HUES6 (cell line): ENCODE results near the gene MYO1D.

Source experiments
- H3K27ac ChIP-seq: 2 replicates; pipeline ENCODE4 v1.7.0; 2013; ENCODE audit warnings: low read depth, mild to moderate bottlenecking, low read length, inconsistent platforms
- H3K27me3 ChIP-seq: 2 replicates; pipeline ENCODE4 v1.6.1; 2013; ENCODE audit warnings: low read length; ENCODE audit not compliant: control insufficient read depth, insufficient read depth
- H3K36me3 ChIP-seq: 2 replicates; pipeline ENCODE4 v1.6.1; 2013; ENCODE audit warnings: low read length; ENCODE audit not compliant: control insufficient read depth, insufficient read depth
- H3K4me1 ChIP-seq: 2 replicates; pipeline ENCODE4 v1.6.1; 2013; ENCODE audit warnings: low read length; ENCODE audit not compliant: control insufficient read depth, insufficient read depth
- H3K4me3 ChIP-seq: 2 replicates; pipeline ENCODE4 v1.5.1; 2013; ENCODE audit warnings: low read depth, low read length
- H3K9ac ChIP-seq: one replicate; pipeline ENCODE4 v1.6.1; 2013; ENCODE audit warnings: mild to moderate bottlenecking, low read length
- H3K9me3 ChIP-seq: 2 replicates; pipeline ENCODE4 v1.6.1; 2013; ENCODE audit warnings: low read depth, low read length; ENCODE audit not compliant: control insufficient read depth, insufficient read depth

Gene MYO1D

DNA sequence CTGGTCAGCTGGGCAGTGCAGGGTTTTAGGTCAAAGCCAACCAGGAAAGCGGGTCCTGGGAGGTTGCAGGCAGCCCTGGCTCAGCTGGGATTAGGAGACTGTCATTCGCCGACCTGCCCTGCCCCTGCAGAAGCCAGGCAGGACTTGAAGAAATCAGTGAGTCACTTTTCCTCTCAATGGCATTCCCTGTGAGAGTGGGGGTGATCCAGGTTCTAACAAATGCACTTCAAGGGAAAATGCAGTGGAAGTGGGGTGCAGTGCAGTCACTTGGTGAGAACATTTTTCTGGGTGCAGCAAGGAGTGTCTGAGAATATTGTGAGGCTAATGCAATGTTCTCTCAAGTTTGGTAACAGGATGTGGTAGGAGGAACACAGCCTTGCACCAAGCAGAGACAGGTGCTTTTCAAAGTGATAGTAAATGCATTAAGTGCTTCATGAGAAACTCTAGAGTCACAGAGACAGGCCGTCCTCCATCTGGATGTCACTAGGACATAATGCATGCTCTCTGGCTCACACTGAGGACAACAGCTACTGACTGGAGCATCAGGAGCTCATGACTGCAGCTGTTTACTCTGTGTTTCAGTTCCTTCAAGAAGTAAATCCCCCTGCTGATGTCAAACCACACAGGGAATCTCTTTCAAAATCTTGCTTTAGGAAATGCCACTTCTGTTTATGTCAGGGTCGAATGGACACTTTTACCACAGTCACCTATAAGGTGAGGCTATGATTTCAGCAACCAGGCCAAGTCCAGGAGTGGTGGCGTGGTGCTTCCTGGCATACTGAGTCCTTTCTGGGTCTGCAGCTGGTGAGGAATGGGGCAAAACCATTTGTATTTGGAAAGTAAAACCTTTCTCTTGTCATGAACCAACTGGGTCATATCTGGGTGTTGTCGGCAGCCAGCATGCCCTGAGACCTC is 373.4 kb downstream of the MYO1D start:
- Histone ChIP-seq H3K27me3 (no peaks in the 10 kb centered on the region), H3K9me3 (no peaks in the 10 kb centered on the region), H3K36me3 (no peaks in the 10 kb centered on the region), H3K9ac (no peak overlapping the region), H3K27ac (no peak overlapping the region), H3K4me3 (no peak overlapping the region), H3K4me1 (peaks cover 9% of the 10 kb centered on the region; the same call in 1 of the 2 replicates)

DNA sequence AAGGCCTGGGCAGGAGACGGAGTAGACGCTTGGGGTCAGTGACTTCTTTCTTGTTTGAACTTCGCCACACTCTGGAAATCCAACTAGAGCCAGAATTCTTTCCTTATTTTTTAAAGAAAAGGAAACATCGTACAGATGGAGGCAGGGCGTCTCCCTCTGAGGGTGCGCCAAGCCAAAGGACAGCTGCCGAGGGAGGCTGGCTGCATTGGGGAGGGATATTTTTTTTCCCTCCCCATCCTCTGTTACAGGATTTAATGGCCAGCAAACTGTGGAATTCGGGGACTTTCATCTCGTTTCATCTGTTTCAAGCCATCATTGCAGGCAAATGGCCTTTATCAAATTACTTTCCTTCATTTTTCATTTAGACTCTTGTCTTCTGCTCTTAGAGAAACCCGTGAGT is 374.2 kb downstream of the MYO1D start:
- H3K36me3 ChIP-seq, result no peaks in the 10 kb centered on the region
- no peak overlapping the region for H3K9ac ChIP-seq
- H3K9me3 ChIP-seq, result no peaks in the 10 kb centered on the region
- H3K27me3 ChIP-seq, result no peaks in the 10 kb centered on the region
- peaks cover 17% of the 10 kb centered on the region for H3K4me1 ChIP-seq
- H3K27ac ChIP-seq, result no peak overlapping the region
- H3K4me3 ChIP-seq, result no peak overlapping the region

DNA sequence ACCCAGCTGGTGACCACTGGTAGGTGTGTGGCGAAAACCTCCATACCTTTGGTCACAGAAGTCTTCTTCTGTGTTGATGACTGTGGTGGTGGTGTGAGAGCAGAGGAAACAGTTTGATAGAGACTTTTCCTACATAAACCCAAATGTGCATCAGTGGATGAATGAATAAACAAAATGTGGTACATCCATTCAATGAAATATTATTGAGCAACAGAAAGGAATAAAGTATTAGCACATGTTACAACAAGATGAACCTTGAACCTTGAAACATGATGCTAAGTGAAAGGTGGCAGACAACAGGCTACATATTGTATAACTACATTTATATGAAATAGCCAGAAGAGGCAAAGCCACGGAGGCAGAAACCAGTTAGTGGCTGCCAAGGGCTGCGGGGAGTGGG is 374.9 kb downstream of the MYO1D start:
- Histone ChIP-seq H3K4me3 (no peak overlapping the region), H3K27me3 (no peaks in the 10 kb centered on the region), H3K36me3 (no peaks in the 10 kb centered on the region), H3K27ac (no peak overlapping the region), H3K9ac (no peak overlapping the region), H3K9me3 (no peaks in the 10 kb centered on the region), H3K4me1 (peaks cover 20% of the 10 kb centered on the region)

DNA sequence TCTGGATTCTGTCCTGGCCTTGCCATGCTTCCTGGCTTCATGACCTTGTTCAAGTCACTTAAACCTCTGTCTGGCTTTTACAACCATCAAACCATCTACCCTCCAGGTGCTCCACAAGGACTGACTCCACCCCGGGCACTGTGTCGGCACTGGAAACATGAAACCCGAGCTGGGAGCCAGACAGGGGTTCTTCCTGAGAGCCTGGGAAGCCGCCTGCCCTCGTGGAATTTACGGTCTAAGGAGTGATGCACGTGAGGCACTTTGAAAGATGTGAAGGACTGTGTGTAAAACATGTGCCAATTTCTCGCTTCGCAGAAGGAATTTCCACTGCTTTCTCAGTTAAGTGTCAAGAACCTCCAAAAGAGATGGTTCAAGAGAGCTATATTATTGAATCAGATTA is 378.5 kb downstream of the MYO1D start:
- H3K9ac ChIP-seq, result no peak overlapping the region
- peaks cover 13% of the 10 kb centered on the region for H3K4me1 ChIP-seq
- H3K27me3 ChIP-seq, result no peaks in the 10 kb centered on the region
- no peak overlapping the region for H3K27ac ChIP-seq
- no peaks in the 10 kb centered on the region for H3K36me3 ChIP-seq
- H3K9me3 ChIP-seq, result no peaks in the 10 kb centered on the region
- no peak overlapping the region for H3K4me3 ChIP-seq

DNA sequence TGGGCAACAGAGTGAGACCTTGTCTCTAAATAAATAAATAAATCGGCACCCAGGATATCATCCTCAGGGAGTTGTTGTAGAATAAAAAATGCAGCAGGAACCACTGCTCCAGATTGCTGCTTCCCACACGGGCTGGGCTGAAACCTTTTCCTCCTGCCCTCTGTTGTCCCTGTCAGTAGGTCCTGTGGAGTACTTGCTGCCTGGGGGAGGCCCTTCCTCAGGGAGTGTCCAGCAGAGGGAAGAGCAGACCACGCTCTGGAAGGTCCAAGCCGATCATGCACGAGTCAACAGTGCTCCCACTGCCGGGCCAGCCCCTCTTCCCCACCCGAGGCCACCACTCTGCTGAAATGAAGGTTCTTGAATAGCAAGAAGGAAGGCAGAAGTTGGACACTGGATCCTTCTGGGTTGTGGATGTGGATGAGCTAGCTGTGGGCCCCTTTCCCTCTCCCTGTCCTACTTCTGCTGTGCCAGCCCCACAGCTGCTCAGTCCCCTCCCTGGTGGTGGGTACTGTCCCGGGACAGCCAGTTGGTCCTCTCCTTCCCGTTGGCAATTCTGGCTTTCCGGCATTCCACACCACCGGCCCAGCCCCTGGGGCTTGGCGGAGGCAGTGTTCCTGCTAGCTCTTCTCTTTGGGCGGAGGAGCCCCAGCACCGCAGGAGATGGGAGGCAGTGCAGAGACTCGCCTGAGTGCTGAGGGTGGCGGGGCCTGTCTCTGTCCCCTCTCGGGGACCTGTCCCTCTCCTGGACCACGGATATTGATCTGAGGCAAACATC is 379.3 kb downstream of the MYO1D start:
- H3K36me3 ChIP-seq, result no peaks in the 10 kb centered on the region
- H3K27me3 ChIP-seq, result no peaks in the 10 kb centered on the region
- H3K4me3 ChIP-seq, result no peak overlapping the region
- H3K9ac ChIP-seq, result no peak overlapping the region
- no peak overlapping the region for H3K27ac ChIP-seq
- peaks cover 13% of the 10 kb centered on the region for H3K4me1 ChIP-seq
- H3K9me3 ChIP-seq, result no peaks in the 10 kb centered on the region

DNA sequence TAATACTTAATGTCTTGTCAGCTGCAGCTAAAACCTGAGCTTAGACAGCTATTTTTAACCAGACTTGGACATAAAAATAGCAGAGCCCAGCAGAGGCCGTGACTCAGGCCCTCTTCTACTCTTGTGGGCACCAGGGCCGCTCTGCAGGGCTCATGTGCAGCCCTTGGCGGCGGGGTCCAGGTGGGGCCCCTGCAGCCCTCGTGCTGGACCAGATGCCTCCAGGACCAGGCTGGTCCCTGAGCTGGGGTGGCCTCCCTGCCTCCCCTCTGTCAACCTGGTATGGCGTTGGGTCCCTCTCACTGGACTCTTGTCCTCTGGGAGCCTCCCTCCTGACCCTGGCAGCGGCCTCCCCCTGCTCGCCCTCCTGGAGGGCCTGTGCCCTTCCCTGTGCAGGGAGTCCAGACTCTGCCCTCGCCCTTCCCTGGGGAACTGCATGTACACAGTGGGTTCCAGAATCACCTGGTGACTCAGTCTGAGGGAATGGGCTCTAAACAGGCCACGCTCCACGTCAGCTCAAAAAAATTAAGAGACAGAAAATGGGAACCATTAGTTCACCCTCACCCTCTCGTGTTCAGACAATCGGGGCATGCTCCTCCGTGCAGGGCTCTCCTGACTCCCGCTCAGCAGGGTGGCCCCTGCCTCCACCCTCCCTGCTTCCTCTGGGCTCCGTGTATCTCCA is 380.4 kb downstream of the MYO1D start:
- H3K9ac ChIP-seq, result no peak overlapping the region
- no peaks in the 10 kb centered on the region for H3K9me3 ChIP-seq
- H3K4me3 ChIP-seq, result no peak overlapping the region
- H3K27ac ChIP-seq, result no peak overlapping the region
- H3K4me1 ChIP-seq, result peaks cover 21% of the 10 kb centered on the region
- H3K27me3 ChIP-seq, result no peaks in the 10 kb centered on the region
- no peaks in the 10 kb centered on the region for H3K36me3 ChIP-seq

DNA sequence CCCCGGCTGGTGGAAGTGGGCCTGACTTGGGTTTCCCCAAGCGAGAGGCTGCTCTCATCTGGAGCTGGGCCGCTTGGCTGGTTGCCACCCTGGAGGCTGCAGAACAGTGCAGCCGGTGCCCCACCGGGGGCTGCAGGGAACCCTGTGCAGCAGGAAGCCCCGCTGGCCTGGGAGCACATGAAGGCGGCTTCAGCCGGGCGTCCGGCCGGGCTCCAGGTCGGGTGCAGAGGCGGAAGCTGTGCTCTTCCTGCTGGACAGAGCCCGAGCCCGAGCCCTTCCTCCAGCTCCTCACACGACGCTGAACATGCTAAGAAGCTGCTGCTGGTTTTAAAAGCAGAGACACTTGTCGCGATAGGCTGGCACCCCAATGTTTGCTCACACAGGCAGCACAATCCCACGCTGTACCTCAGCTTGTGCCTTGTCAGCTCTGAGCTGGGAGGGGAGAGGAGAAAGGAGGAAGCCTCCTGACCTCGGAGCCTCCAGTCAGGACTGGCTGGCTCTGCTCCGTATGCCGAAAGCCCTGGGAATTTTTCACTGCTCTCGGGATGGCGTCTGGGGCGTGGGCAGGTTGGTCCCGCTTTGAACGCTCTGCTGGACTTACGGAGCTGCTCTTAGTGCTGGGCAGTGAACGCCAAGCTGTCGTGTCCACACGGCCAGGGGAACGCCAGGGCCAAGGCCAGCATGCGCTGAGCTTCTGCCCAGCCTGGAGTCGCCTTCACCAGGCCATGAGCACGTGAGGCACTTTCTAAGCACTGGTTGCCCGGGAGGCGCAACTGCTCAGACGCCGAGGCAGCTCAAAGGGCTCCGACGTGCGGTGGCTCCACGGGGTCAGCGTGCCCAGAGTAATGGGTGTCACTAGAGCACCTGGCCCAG is 381.3 kb downstream of the MYO1D start:
- no peaks in the 10 kb centered on the region for H3K27me3 ChIP-seq
- H3K4me1 ChIP-seq, result peaks cover 25% of the 10 kb centered on the region
- 0 out of 2 replicates have a peak, but pooled peaks cover 4% of the 10 kb centered on the region for H3K36me3 ChIP-seq
- no peaks in the 10 kb centered on the region for H3K9me3 ChIP-seq
- no peak overlapping the region for H3K4me3 ChIP-seq
- H3K27ac ChIP-seq, result no peak overlapping the region
- no peak overlapping the region for H3K9ac ChIP-seq

DNA sequence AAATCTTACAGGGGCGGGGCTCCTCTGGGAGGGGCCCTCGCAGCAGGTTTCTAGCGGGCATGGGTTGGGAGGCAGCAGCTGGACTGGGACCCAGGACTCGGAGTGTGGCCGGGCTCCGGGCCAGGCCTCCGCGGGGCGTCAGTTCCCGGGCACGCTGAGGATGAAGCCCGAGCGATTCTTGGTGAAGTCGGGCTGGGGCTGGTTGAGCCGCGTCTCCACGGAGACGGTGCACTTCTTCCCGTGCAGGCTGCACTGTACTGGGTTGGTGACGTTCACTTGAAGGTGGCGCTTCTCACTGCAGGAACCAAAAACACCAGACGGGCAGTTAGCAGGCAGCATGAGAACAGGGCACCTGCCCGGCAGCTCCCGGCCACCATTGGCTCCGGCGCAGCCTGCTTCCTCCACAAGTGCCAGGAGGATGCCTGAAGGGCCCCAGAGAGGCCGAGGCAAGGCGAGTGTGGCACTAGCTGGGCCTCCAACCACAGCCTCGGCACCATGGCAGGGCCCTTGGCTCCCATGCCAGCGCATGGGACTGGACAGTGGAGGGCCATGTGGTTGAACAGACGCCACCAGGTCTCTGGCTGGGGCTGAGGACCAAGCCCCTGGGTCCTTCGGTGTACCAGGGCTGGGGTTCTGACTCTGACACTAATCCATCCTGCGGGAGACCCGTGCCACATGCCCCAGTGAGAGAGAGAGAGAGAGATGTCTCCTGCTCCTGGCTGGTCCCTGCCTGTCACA is 382.1 kb downstream of the MYO1D start:
- Histone ChIP-seq H3K4me1 (peaks cover 31% of the 10 kb centered on the region), H3K4me3 (no peak overlapping the region), H3K9ac (no peak overlapping the region), H3K36me3 (0 out of 2 replicates have a peak, but pooled peaks cover 13% of the 10 kb centered on the region), H3K27ac (no peak overlapping the region), H3K9me3 (no peaks in the 10 kb centered on the region), H3K27me3 (no peaks in the 10 kb centered on the region)

DNA sequence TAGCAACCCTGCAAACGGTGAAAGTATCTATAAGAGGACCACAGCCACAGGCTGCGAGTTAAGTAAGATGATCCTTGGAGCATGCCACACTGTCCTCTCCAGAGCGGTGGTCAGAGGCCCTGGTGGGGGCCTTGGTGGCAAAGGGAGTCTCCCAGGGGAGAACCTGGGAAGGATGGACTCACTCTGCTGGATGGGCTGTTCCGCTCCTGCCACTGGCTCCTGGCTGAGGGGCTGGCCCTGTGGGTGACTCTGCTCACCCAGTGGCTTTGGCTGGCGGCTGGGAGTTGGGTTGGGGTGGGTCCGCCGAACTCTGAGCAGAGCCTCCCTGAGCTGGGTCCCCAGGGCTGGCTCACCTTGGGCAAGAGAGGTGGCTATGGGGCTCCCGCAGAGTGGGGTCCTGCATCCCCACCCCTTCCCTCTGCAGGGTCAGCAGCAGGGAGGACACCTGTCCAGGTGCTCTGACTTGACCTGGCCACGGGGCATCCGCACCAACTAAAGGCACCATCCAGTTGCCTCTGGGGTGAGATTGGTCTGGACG is 382.9 kb downstream of the MYO1D start:
- Histone ChIP-seq H3K27ac (no peak overlapping the region), H3K9me3 (no peaks in the 10 kb centered on the region), H3K4me1 (peaks cover 38% of the 10 kb centered on the region), H3K4me3 (no peak overlapping the region), H3K9ac (no peak overlapping the region), H3K36me3 (peaks cover 20% of the 10 kb centered on the region), H3K27me3 (no peaks in the 10 kb centered on the region)
